Heart left ventricle (tissue), 13 donors: ENCODE data around the gene DLGAP1.

Experiments
- POLR2A ChIP-seq, 2 donors: fragments of 450-650 bp; IDR thresholded peaks; one replicate each; pipeline ENCODE4 v1.6.1; 2017; ENCODE audit warnings: antibody characterized with exemption in 2 of 2, mild to moderate bottlenecking in 2 of 2, moderate library complexity in 2 of 2
- TF ChIP-seq, protein P1 (sequence below), 12 donors: fragments of 200-600 bp; sonication (generic) in 4 of 12; IDR thresholded peaks; one replicate each; pipeline versions ENCODE4 v1.5.0 to v1.8.0; 2018 to 2022; ENCODE audit warnings: antibody characterized with exemption in 12 of 12, mild to moderate bottlenecking in 5 of 12
- donor health status: ischemic (EF 13 %, LVEDD 7.1; RV severe dilation, severe dysfunction).
- donor health status: DM: no; HTN: yes; CAD: no.
- donor health status: DM: no; HTN: no; CAD: no.
- donor health status: ischemic (EF 25% LVEDD 6.9; RV normal size, moderate dysfunction).
- donor health status: ischemic (EF 25% LVEDD 5.7; RV mildly dilated, moderate dysfunction).
- donor health status: ischemic (EF 35%, LVEDD 5.7; RV mildly dilated, moderate dysfunction).
- donor health status: nonischemic (EF 11% LVEDD 7.7; RV severe dilation, severe dysfunction).
- donor health status: DM: yes; HTN: yes; CAD: no.
- donor health status: PGD.
- donor health status: ischemic (EF 29% LVEDD 5.4; RV normal size, mild dysfunction).
- donor health status: nonischemic (EF 23%, LVEDD 6.1; RV moderate dilation, normal function).

DNA sequence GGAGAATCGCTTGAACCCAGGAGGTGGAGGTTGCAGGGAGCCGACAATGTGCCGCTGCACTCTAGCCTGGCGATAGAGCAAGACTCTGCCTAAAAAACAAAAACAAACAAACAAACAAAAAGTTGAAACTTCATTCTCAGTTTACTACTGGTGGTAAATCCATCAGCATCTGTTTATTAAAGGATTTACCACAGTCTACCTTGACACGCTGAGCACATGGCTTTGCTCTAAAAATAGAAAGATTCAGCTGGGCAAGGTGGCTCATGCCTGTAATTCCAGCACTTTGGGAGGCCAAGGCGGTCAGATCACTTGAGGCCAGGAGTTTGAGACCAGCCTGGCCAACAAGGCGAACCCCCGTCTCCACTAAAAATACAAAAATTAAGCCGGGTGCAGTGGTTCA lies 803.8 kb downstream of the DLGAP1 start:
- TF ChIP-seq POLR2A (IDR thresholded peaks at IDR 0.05) = no peak
- TF ChIP-seq, protein P1, sequence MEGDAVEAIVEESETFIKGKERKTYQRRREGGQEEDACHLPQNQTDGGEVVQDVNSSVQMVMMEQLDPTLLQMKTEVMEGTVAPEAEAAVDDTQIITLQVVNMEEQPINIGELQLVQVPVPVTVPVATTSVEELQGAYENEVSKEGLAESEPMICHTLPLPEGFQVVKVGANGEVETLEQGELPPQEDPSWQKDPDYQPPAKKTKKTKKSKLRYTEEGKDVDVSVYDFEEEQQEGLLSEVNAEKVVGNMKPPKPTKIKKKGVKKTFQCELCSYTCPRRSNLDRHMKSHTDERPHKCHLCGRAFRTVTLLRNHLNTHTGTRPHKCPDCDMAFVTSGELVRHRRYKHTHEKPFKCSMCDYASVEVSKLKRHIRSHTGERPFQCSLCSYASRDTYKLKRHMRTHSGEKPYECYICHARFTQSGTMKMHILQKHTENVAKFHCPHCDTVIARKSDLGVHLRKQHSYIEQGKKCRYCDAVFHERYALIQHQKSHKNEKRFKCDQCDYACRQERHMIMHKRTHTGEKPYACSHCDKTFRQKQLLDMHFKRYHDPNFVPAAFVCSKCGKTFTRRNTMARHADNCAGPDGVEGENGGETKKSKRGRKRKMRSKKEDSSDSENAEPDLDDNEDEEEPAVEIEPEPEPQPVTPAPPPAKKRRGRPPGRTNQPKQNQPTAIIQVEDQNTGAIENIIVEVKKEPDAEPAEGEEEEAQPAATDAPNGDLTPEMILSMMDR (IDR thresholded peaks at IDR 0.05) = no peak
